Amniotic stem cell (primary cell): ENCODE results near the gene PLEKHF1.
"Not testable (repeated sequence)": the region's sequence is repeated elsewhere in the genome, so short reads cannot be mapped to it uniquely, and the experiment has no call there.

ENCODE experiments used
- DNase-seq: peaks from one replicate; lab custom pipeline; 2025; lab: John Stamatoyannopoulos, UW

The PLEKHF1 gene, protein sequence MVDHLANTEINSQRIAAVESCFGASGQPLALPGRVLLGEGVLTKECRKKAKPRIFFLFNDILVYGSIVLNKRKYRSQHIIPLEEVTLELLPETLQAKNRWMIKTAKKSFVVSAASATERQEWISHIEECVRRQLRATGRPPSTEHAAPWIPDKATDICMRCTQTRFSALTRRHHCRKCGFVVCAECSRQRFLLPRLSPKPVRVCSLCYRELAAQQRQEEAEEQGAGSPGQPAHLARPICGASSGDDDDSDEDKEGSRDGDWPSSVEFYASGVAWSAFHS

DNA sequence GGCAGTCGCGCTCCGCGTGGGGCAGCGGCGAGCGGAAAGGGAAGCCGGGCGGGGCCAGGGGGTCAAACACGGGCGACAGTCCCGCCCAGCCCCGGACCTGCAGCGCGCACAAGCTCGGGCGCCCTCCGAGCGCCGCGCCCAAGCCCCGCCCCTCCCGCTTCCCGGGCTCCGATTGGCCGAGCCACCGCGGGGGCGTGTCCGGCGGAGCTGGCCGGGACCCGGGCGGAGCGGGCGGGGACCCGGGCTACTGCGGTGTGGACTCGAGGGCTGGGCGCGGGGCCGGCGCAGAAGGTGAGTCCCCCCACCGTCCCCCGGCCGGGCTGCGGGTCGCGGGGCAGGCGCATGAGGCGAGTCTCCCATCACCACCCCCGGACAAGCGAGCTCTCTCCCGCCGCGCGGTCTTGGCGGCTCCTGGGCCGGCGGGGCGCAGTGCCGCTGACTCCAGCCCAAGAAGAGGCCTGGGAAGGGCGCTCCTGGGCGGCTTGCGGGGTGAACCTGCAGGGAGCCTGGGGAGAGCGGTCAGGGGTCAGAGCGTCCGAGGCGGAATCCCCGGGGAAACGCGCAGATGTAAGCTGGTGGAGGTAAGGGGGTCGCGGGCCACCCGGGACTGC, at the start of gene PLEKHF1:
Gene PLEKHF1 (plus strand): TSS at position 247 of the 611 bp plus-strand sequence. CDS start 8,379 bp downstream, outside the sequence.
- peak; percentile 26 for DNase-seq

DNA sequence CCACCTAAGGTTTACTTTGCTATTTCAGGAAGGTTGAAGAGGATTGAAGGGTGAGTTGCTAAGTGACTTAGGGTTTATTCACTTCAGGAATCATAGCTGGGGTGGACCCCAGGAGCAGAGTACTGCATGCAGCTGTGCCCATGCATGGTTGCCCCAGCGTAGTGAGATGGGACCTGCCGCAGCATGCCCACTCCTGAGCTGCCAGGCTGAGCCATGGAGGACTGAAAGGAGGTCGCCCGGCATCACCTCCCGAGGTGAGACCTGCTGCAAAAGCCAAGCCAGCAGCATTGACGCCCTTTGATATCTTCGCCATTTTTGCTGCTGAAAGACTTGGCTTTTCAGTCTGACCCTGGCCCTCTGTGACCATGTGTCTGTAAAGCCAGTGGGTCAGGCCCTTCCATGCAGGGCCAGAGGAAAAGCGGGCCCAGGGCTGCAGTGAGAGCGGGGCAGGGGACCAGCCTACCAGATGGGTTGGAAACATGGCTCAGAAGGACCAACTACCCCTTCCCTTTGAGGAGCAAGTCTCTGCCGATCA, 49.3 kb upstream of the PLEKHF1 start:
- no peak for DNase-seq

DNA sequence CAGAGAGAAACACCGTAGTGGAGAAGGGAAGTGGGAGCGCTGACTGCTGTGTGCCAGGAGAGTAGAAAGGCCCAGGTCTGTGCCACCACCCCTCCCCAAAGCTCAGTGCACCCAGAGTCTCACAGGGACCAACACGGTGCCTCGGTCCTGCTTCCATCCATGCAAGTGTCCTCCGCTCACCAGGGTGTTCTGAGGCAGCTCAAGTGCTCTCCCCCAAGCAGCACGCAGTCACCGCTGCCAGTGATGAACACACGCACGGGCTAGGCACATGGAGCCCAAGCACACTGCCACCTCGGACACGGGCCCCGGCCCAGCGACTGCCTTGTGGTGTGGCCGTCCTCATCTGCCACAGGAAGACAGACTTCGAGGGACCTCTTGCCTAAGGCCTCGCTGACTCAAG, 48.7 kb upstream of the PLEKHF1 start:
- DNase-seq = no peak

DNA sequence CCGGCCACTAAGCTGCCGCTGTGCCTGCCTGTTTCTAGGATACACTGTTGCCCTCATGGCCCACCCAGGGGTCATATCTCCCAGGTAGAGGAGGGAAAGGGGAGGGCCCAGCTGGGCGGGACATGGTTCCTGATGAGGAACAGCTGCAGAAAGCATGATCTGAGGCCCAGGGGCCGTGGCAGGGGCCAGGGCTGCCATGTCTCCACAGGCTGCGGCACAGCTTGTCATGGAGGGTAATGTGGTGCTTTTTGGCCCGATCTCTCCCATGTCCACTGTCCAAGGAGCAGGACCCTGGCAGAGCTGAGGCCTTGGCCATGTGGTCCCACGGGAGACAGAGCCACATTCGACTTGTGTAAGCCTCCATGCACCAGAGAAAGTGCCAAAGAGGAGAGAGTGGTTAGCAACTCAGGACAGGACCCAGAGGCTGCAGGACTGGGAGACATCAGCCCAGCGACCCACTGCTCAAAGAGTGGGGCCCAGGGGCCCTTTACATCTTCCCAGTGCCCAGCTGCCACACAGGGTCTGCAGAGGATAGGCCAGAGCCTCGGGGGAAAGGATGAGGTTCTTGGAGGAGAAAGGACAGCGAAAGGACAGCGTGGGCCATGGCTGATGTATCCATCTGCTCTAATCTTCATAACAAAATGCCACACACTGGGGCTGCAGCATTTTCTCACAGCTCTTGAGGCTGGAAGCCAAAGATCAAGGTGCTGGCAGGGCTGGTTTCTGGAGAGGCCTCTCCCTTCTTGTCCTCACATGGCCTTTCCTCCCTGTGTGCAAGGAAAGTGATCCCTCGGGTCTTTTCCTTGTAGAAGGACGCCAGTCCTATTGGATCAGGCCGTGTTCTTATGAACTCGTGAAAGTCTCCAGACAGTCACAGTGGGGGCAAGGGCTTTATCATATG, 47.6 kb upstream of the PLEKHF1 start:
- no peak for DNase-seq

DNA sequence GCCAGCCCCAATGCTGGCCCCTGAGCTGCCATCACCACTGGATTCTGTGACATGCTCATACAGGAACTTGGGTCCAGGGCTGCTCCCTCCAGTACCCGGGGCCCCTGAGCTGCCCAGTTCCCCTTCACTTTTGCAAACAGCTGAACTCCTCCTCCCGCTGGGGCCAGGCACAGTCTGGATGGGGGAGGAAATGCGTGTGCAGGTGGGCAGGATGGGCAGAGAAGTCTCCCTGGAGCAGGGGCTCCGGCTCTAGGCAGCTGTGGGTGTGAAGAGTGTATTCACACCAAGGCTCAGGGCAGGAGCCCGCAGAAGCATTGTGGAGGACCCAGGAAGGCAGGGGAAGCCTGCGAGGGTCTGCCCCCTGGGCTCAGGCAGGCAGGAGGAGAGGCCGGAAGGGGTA, 46.8 kb upstream of the PLEKHF1 start:
- no peak for DNase-seq

DNA sequence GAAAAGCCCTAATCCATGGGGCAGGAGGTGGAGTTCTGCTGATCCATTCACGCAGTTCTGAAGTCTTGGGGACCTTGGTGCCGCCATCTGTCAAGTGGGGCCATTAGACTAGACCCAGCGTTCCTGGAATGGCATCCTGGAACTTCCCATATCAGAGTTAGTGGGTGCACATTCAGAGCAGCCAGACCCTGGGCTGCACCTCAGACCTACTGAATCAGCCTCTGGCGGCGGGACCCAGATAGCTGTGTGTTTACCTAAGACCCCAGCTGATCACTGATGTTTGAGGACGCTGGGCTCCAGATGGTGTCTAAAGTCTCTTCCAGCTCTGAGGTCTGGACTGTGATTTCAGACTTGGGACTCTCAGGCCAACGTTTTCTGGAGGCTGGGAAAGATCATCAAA, 46.4 kb upstream of the PLEKHF1 start:
- no peak for DNase-seq

DNA sequence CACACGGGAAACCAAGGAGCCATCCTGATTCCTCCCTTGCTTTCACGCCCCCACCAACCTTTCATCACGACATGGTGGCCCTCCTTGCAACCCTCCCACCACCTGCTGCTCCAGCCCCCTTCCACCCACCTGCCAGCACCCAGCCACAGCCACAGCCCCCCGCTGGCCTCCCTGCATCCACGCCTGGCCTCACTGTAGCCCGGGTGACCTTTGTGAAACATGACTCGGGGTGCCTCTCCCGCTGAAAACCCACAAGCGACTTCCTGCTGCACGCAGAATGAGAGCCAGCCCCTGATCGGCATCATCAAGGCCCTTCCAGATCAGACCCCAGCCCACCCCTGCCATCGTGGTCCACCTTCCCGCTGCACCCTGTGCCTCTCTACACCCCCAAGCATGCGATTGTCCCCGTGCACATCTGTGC, 44.3 kb upstream of the PLEKHF1 start:
- DNase-seq = no peak

DNA sequence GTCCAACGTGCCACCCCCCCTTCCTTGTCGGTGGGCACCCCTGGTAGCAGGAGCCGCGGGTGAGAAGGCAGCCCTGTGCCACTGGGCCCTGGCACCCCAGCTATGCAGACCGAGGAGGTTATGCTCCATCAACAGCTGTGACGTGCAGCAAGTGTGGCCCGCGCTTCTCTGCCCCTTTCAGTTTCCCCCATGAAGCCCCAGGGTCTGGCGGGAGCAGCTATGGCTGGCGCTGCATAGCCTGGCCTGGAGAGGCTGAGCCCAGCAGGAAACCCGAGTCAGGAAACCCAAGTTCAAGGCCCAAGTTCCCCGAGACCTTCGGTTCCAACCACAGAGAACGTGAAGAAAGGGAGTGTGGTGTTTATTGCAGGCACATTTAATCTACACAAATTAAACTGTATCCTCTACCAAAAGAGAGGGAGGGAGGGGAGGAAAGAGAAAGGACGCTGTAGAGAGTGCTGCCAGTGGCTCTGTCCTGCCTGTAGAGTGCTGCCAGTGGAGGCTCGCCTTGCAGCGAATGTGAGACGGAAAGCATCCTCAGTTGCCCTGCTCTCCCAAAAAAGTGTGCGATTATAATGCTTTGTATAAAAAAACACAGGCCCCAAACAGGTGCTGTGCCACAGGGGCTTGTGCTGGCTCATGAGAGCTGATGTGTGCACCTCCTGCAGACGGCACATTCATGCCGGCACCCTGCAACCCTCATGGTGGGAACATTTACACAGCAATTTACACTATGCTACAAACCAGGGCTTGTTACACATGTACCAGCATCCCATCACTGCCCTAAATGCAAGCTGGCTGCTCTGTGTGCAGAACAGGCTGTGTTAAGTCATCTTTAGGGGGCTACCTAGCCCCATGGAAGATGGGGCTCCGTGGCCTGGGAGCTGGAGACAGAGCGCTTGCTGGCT, 42.8 kb upstream of the PLEKHF1 start:
- no peak for DNase-seq

DNA sequence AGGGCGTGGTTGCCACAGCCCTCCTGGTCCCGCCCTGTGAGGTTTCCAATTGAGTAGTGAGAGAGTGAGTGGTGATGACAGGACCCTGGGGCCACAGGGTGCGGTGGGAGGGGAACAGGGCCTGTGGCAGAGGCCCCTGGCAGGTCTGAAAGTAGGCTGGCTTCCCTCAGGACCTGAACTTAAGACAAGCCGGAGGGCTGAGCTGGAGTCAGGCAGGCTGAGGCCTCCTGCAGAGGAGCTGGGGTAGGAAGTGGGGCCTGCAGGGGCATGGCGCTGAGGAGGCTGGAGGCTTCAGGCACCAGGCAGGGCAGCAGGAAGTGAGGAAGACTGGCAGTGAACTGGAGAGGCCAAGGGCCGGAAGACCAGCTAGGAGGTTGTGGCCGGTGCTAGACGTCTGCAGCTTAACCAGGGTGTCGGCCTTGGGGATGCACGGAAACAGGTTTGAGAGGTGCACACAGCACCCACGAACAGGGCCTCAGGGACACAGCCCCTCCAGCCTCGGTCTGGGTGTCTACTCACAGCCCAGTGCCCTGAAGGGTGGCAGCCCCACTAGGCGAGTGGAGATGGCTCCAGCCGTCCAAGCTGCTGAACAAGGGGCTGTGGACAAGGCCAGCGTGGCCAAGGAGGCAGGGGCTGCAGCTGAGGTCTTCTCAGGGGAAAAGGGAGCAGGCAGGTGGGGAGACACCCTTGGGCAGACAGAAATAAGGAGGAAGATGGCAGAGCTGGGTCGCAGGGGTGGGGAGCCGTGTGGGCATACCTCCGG, 41.4 kb upstream of the PLEKHF1 start:
- DNase-seq = no peak

DNA sequence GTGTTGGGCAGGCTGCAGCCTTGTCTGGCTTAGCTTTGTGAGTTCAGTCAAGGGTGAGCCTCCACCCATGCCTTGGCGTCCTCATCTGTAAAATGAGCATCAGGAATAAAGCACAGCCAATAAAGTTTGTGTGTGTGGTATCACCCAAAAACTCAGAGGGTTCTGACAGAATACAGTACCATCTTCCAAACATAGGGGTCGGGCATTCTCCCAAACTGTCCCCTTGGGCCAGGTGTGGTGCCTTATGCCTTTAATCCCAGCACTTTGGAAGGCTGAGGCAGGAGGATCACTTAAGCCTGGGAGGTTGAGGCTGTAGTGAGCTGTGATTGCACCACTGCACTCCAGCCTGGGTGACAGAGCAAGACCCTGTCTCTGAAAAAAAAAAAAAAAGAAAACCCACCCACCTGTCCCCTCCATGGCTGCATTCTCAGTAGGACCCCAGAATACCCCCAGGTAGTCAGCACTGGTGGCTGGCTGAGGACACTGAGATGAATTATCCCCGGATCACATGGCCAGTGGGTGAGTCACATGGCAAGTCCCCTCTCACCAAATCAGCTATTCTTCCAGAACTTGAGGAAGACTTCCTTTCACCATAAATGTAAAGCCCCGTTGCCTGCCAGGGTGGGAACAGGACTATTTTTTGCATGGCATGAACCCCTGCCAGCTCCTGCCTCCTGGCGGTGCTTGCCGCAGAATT, 40.6 kb upstream of the PLEKHF1 start:
- DNase-seq = no peak

DNA sequence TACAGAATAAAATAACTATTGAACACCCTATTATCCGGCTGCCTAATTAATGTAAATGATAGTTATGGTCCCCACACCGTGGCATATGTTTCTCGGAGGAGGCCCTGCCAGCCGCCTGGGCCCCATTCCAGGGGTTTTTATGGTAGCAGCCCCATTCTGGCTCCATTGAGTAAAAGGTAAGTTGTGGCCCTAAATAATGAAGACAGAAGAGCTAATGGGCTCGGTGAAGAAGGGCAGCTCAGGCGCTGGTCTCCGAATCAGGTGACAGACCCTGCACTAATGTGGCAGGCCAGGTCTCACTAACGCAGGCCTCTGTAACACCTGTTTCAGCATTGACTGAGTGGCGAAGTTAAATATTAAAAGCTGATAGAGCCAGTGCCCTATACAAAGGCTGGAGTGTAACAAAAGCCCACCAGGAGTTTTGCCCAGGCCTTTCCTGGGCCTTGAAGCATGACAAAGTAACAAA, 40.0 kb upstream of the PLEKHF1 start:
- DNase-seq = no peak

DNA sequence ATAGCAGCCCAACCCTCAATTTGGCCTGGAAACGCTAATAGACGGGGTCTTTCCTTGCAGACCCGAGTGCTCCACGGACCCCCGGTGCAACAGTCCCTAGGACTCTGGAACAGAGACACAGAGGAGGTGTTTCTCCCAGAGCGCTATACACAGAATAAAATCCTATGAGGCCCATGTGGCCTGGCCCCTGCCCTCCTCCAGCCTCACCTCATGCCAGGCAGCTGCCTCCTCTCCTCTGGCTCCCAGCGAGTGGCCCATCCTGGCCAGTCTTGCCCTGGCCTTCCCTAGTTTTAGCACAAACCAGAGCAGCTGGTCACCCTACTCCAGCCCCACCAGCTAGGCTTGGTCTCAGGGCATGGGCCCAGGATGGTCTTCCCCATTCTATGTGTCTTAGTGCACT, 38.9 kb upstream of the PLEKHF1 start:
- DNase-seq = no peak

DNA sequence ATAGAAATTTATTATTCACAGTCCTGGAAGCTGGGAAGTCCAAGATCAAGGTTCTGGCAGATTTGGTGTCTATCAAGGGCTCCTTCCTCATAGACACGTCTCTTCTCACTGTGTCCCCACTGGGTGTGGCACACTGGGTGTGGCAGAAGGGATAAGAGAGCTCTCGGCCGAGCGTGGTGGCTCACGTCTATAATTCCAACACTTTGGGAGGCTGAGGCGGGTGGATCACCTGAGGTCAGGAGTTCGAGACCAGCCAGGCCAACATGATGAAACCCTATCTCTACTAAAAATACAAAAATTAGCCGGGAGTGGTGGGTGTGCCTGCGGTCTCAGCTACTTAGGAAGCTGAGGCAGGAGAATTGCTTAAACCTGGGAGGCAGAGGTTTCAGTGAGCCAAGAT, 38.4 kb upstream of the PLEKHF1 start:
- DNase-seq = not testable (repeated sequence)

DNA sequence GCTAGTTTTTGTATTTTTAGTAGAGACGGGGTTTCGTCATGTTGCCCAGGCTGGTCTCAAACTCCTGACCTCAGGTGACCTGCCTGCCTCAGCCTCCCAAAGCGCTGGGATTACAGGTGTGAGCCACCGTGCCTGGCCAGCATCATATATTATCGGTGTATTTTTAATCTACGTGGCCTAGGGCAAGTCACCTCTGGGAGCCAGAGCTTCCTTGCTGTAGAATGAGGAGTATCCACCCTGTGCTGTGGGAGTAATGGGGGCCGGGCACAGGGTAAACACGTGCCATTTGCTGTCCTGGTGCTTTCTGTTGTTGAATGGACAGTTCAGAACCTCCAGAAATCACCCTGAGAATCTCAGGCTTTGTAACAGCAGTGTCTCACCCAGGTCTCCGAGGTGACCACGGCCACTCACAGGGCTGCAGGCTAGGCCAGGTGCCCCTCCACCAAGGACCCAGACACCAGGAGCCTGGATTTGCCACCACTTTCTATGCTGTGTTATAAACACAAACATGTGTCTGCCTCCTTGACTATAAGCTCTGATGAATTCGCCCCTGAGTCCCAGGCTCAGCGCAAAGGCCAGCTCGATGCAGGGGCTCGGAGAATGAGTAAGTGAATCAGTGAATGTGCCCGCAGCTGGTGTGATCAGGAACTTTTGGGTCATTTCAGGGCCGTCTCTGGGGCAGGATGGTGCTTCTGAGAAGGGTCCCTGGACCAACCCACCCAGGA, 36.4 kb upstream of the PLEKHF1 start:
- no peak for DNase-seq

DNA sequence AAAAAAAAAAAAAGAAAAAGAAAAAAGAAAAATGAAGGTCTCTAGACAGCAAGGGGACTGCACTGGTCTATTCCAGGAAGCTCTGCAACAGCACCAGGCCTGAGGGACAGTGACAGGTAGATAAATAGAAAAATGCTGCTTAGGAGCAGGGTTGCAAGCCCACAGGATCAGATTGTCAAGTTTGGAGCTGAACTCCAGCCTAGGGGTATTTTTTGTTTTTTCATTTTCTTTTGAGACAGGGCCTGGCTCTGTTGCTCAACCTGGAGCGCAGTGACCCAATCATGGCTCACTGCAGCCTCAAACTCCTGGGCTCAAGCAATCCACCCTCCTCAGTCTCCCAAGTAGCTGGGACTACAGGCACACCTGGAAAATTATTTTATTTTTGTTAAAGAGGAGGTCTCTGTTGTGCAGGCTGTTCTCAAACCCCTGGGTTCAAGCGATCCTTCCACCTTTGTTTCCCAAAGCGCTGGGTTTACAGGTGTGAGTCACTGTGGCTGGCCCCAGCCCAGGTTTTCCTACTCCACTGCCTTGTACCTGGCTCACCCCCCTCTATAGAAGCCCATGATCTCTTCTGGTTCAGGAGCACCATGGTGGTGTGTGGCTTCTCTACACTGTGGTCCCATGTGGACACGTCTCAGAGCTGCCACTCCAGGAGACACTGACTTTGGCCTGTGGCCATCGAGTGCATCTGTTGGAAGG, 35.3 kb upstream of the PLEKHF1 start:
- DNase-seq = no peak

DNA sequence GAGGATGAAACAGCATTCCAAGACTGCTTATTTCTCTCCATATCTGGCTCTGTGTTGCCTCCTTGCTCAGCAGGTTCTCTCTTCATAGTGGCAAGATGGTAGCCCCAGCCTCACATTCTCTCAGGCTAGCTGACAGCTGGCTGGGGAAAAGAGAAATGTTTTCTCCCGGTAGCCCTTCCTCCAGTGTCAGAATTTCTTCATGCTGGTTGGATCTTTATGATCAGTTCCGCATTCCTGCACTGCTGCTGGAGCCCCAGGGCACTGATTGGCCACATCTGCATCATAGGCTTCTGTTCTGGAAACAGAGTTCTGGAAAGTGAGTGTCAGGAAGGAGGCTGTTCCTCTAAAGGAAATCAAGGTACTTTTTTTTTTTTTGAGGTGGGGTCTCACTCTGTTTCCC, 34.6 kb upstream of the PLEKHF1 start:
- DNase-seq = no peak

DNA sequence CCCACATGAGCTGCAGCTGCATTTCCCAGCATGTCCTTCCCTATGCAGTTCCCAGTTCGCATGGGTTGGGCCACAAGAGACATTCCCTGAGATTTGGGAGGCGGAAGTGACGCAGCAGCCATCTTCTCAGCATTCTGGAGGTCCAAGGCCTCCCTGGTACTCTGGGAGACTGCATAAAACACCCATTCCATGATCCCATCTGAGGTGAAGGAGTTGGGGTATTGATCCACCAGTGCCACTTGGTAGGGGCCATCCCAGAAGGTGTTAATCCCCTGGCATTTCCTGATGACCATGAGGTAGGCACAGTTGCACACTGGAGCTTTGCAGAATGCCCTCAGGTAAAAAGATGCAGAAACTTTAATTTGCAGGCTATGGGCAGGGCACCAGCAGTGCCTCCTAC, 33.8 kb upstream of the PLEKHF1 start:
- DNase-seq = no peak

DNA sequence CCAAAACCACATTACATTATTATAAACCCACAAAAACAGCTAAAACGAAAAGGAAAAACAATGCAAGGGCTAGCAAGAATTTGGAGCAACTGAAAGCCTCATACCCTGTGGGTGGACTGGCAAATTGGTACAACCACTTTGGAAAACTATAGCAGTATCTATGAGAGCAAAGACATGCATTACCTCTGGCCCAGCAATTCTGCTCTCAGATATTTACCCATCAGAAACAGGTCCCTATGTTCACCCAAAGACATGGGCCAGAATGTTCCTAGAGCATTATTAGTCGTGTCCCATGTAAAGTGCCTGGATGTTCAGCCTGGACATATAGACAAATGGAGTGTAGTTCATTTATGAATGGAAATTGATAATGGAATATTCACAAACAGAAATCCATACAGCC, 31.3 kb upstream of the PLEKHF1 start:
- no peak for DNase-seq
